ENCODE data around the gene SGTA.
A peak's percentile ranks its signal among the peaks of the same experiment; 100 is the strongest.

SGTA gene, protein sequence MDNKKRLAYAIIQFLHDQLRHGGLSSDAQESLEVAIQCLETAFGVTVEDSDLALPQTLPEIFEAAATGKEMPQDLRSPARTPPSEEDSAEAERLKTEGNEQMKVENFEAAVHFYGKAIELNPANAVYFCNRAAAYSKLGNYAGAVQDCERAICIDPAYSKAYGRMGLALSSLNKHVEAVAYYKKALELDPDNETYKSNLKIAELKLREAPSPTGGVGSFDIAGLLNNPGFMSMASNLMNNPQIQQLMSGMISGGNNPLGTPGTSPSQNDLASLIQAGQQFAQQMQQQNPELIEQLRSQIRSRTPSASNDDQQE

GRCh38 chr19:2782936-2783780 is at the start of gene SGTA:
TSS of gene SGTA (minus strand) at chr19:2783273. CDS start at chr19:2769068, 14,205 bp downstream.
- in situ Hi-C loops (cut with MboI; ENCODE audit: low pct_unique_long_range_greater_than_20kb, low sequenced_read_pairs, unreplicated experiment) = no loop called here
- peak; percentile 38 for TF ChIP-seq CTCF (IDR thresholded peaks at IDR 0.05; ENCODE audit: extremely low read depth, insufficient read depth, missing control alignments)
- peak; percentile 99 for DNase-seq (ENCODE audit: low spot score)

DNA sequence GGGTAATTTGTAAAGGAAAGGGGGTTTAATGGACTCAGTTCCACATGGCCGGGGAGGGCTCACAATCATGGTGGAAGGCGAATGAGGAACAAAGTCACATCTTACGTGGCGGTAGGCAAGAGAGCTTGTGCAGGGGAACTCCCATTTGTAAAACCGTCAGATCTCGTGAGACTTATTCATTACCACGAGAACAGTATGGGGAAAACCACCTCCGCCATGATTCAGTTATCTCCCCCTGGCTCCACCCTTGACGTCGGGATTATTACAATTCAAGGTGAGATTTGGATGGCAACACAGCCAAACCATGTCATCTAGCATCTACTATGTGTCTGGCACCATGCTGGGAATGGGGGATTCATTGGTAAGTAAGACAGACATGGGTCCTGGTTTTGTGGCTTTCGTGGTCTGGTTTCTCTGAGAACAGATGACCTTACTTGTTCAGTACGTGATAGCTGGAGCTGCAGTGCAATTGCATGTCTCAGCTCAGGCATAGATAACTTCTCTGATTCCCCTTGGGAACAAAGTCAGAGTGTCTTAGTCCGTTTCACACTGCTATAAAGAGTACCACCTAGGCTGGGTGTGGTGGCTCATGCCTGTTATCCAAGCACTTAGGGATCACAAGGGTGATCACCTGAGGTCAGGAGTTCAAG is 44.9 kb upstream of the SGTA start:
- in situ Hi-C loops (cut with MboI; ENCODE audit: low pct_unique_long_range_greater_than_20kb, low sequenced_read_pairs, unreplicated experiment) = no loop called here
- no peak for TF ChIP-seq CTCF (IDR thresholded peaks at IDR 0.05; ENCODE audit: extremely low read depth, insufficient read depth, missing control alignments)
- no peak for DNase-seq (ENCODE audit: low spot score)

DNA sequence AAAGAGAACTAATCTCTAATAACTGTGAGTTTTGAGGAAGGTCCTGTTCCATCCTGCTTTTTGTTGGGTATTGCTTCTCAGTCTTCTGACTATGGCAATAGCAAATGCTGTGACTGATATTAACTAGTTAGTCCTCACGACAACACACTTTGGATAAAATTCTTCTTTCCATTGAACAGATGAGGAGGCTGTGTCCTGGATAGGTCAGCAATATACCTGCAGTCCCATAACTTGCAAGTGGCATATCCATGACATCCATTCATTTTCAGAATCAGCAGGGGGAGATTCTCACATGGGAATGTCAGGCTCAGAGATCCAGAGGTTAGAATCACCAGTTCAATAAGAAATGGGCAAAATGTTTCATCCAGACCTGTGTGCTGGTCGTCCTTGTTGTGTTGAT is 43.9 kb upstream of the SGTA start:
- TF ChIP-seq CTCF (IDR thresholded peaks at IDR 0.05; ENCODE audit: extremely low read depth, insufficient read depth, missing control alignments) = no peak
- DNase-seq (ENCODE audit: low spot score) = no peak
- in situ Hi-C loops (cut with MboI; ENCODE audit: low pct_unique_long_range_greater_than_20kb, low sequenced_read_pairs, unreplicated experiment) = no loop called here

GRCh38 chr19:2824129-2824528 is 41.1 kb upstream of the SGTA start:
- in situ Hi-C loops (cut with MboI; ENCODE audit: low pct_unique_long_range_greater_than_20kb, low sequenced_read_pairs, unreplicated experiment) = no loop called here
- no peak for DNase-seq (ENCODE audit: low spot score)
- TF ChIP-seq CTCF (IDR thresholded peaks at IDR 0.05; ENCODE audit: extremely low read depth, insufficient read depth, missing control alignments) = no peak

DNA sequence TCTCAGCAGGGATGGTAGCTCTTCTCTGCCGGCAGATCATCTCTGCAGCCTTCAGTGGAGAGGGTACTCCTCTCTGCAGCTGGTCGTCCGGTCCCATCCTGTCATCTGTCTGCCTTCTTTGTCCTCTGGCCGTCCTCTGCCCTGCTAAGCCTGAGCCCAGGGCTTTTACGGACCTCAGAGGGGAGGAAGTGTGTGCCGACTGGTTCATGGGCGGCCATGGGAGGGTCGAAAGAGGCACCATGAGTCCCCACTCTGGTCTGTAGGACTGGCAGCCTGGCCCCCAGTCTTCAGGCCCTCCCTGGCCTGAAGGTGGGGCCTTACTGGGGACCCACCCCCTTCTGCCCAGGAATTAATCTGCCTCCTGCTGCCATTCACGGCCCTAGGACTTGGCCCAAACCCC is 40.6 kb upstream of the SGTA start:
- in situ Hi-C loops (cut with MboI; ENCODE audit: low pct_unique_long_range_greater_than_20kb, low sequenced_read_pairs, unreplicated experiment) = no loop called here
- DNase-seq (ENCODE audit: low spot score) = no peak
- TF ChIP-seq CTCF (IDR thresholded peaks at IDR 0.05; ENCODE audit: extremely low read depth, insufficient read depth, missing control alignments) = no peak

GRCh38 chr19:2822846-2823245 is 39.8 kb upstream of the SGTA start:
- in situ Hi-C loops (cut with MboI; ENCODE audit: low pct_unique_long_range_greater_than_20kb, low sequenced_read_pairs, unreplicated experiment) = no loop called here
- no peak for DNase-seq (ENCODE audit: low spot score)
- TF ChIP-seq CTCF (IDR thresholded peaks at IDR 0.05; ENCODE audit: extremely low read depth, insufficient read depth, missing control alignments) = no peak
